ENCODE results near the gene NKTR. TPM values are rescaled to one million over a fixed set of nuclear protein-coding genes. Genes with fewer than 3 reads are reported as not detected.

Gene NKTR
- total RNA-seq, 2 donors from 2014 or later = 54.1 to 63.9 TPM

DNA sequence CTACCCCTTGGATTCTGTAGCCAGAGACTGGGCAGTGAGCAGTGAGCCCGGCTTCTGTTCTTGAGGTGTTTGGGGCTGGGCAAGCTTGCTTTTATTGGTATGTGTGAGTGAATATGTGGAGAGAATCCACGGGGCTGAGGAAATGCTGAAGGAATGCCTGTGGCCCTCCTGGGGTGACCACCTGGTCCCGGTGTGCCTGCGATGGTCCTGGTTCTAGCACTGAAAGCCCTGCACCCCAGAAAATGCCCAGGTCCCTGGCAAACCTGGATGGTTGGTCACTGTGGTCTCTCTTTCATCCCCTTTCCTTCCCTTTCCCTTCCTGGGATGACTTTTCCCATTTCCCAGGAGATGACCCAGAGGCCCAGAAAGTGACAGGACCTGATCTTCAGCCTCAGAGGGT is 57.2 kb downstream of the NKTR start:
- intact Hi-C loops (cut with DNase I, micrococcal nuclease) = no loop called here
- no peak for ATAC-seq
- DNase-seq = no peak

DNA sequence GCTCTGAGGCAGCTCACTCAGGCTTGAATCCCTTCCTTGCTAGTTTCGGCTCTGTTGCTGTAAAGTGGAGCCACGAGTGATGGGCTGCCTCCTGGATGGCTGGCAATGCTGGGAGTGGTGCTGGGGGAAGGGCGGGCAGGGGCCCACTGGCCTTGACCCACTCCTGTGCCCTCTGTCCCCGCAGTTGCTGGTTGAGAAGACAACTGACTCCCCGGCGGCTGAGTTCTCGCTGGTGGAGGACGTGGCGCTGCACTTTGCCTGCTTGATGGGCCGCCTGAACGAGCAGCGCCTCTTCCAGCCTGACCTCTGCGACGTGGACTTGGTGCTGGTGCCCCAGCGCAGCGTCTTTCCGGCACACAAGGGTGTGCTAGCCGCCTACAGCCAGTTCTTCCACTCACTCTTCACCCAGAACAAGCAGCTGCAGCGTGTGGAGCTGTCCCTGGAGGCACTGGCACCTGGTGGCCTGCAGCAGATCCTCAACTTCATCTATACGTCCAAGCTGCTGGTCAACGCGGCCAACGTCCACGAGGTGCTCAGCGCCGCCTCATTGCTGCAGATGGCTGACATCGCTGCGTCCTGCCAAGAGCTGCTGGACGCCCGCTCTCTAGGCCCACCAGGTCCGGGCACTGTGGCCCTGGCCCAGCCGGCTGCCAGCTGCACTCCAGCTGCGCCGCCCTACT is 57.7 kb downstream of the NKTR start:
- intact Hi-C loops (cut with DNase I, micrococcal nuclease) = no loop called here
- DNase-seq (no peak), ATAC-seq (no peak)

DNA sequence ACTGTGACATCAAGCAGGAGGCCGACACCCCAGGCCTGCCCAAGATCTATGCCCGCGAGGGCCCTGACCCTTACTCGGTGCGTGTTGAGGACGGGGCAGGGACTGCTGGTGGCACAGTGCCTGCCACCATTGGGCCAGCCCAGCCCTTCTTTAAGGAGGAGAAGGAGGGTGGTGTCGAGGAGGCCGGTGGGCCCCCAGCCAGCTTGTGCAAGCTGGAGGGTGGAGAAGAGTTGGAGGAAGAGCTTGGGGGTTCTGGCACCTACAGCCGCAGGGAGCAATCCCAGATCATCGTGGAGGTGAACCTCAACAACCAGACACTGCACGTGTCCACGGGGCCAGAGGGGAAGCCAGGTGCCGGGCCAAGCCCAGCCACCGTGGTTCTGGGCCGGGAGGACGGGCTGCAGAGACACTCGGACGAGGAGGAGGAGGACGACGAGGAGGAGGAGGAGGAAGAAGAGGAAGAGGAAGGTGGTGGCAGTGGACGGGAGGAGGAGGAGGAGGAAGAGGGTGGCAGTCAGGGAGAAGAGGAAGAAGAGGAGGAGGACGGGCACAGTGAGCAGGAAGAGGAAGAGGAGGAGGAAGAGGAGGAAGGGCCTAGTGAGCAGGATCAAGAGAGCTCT is 58.4 kb downstream of the NKTR start:
- intact Hi-C loops (cut with DNase I, micrococcal nuclease) = no loop called here
- DNase-seq (no peak), ATAC-seq (no peak)

DNA sequence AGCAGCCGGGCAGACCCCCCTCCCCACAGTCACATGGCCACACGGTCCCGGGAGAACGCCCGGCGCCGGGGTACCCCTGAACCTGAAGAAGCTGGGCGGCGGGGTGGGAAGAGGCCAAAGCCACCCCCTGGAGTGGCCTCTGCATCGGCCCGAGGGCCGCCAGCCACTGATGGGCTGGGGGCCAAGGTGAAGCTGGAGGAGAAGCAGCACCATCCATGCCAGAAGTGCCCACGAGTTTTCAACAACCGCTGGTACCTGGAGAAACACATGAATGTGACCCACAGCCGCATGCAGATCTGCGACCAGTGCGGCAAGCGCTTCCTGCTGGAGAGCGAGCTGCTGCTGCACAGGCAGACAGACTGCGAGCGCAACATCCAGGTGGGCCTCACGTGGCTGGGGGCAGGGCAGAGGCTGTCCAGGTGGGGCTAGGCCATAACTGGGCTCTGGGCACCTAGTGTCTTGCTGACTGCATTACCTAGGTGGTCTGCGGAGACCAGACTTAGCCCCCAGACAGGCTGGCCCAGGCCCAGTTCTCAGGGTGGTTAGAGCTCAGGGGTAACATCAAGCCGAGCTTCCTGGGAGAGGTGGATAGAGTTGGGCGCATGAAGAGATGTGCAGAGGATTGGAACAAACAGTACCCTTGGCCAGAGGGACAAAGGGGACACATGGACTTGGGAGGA is 59.1 kb downstream of the NKTR start:
- no peak for ATAC-seq
- intact Hi-C loops (cut with DNase I, micrococcal nuclease) = no loop called here
- no peak for DNase-seq

DNA sequence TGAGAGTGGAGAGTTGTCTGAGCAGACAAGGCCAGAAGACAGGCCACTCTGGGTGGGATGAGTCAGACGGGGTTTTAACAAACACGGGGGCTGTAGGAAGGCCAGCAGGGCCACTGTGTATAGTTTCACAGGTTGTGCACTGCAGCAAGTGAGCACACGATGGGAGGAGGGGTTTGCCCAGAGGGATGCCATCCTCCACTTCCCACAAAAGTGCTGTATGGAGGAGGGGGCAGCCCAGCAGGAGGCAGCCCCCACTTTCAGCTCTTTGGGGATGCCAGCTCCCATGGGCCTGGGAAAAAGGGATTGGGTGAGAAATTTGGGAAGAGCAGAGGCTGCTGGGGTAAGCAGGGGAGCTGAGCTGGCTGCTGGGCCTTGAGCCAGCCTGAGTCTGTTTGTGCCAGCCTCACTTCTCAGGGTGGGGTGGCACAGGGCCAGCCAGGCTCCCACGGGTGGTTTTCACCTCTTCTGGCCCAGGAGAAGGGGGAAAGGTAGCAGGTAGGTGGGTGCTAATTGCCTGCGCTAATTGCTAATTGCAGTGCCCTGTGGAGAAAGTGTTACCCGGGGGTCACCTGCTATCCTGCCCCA is 59.7 kb downstream of the NKTR start:
- ATAC-seq (no peak), DNase-seq (no peak)
- intact Hi-C loops (cut with DNase I, micrococcal nuclease) = no loop called here

DNA sequence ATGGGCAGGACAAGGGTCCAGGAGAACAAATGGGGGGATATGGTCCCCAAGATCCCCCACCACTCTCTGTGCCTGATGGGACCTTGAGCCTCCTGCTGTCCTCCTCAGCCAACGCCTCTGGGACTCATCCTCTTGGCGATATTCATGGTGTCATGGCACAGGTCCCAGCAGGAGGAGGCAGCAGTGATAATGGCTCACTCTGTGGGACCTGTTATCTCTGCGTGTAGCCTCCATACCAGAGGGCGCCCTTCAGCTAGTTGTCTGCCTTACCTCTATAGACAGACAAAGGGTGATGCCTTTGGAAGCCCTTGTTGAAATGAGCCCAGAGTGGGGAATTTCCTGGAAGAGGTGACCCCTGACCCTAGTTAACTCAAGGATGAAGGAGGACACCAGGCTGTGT is 60.4 kb downstream of the NKTR start:
- no peak for DNase-seq
- intact Hi-C loops (cut with DNase I, micrococcal nuclease) = no loop called here
- no peak for ATAC-seq

DNA sequence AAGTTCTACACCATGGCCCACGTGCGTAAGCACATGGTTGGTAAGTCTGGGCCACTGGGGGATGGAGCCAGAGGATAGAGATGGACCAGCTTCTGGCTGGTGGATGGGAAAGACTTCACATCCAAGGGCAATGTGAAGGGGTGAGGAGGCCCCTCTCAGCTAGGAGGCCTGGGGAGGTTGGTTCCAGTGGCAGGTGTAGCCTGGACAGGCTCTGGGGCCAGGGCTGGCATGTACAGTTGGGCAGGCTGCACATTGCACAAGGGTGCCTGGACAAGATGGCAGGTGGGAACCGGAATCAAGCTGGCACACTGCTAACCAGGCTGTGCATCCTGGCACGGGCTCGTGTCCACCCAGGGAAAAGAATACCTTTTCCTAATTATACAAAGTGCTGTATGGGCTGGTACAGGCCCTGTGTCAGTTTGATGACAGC is 61.1 kb downstream of the NKTR start:
- intact Hi-C loops (cut with DNase I, micrococcal nuclease) = no loop called here
- ATAC-seq = no peak
- DNase-seq = no peak

DNA sequence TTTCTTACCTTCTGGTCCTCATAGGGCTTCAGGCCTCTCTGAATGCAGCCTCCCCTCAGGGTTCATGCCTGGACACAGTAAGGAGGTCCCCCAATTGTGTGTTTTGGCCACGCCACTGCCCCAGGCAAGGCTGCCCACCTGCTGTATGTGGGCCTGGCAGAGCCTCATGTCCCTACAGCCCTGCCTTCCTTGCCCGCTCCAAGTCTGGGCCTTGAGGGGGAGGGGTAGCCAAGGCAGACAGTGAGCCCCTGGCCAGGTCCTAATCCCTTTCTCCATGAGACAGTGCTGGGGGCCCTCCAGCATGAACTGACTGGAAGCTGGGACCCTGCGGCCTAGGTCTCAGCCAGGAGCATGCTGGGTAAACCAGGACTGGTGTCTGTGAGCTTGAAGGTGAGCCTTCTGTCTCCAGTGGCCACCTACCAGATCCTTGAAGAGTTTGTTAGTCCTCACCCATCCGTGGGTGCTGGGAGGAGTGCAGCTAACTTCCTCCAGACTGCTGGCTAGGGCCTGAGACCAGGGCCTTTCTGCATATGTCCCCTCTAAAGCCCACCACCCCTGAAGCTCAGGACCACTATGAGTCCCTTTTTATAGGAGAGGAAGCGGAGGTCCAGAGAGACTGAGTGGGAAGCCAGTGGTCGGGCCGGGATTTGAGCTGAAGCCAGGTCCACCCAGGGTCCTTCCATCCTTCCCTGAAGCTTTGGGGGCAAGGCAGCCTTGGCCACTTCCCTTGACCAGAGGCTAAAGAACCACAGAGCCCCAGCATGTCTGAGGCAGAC is 61.7 kb downstream of the NKTR start:
- DNase-seq = no peak

DNA sequence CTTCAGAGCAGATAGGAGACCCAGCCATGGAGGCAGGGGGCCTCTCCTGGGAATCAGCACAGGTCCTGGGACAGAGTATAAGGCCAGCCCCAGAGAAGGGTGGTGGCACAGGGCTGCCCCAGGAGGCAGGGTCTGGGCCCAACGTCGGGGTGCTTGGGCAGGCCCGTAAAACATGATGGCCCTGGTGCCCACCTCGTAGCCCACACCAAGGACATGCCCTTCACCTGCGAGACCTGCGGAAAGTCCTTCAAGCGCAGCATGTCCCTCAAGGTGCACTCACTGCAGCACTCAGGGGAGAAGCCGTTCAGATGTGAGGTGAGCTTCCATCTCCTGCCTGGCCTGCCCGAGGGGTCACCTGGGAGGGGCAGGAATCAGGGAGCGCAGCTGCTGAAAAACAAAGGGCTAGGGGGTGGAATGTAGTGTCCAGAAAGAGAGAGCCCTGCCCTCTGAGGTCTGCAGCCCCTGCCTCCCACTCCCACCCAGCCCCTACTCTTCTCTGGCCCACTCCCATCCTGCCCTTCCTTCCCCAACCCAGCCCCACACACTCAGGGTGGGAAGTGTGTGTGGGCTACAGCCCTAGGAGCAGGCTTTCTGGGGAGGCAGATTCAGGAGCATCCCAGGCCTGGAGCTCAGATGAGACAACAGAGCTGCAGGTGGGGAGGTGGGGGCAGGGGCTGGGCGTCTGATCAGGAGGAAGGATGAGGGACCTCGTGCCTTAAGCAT is 62.5 kb downstream of the NKTR start:
- DNase-seq = no peak
- intact Hi-C loops (cut with DNase I, micrococcal nuclease) = no loop called here

More for the DNA sequence above, 61.7 kb downstream of the NKTR start:
- ATAC-seq = no peak
- intact Hi-C loops (cut with DNase I, micrococcal nuclease) = no loop called here

DNA sequence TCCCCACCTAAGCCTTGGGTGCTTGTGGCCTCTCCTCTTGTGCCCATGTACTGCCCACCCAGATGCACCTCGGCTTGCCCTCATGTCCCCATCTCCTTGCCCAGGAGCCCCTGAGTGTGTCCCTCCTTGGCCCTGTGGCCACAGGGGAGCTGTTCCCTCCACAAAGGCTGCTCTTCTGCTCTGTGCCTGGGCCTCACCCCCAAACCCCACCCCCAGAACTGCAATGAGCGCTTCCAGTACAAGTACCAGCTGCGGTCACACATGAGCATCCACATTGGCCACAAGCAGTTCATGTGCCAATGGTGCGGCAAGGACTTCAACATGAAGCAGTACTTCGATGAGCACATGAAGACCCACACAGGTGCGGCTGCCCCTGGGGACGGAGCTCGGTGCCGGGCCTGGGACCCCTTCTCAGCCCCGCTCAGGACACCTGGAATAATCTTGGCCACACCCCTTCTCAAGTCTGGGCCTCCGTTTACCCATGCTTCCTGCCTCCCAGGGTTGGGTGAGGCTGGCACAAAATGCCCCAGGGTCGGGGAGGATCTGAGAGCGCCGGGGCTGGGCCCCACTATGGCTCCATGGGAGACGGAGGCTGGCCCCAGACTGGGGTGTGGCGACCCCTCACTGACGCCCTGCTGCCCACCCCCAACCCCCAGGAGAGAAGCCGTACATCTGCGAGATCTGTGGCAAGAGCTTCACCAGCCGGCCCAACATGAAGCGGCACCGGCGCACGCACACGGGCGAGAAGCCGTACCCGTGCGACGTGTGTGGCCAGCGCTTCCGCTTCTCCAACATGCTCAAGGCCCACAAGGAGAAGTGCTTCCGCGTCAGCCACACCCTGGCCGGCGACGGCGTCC is 63.3 kb downstream of the NKTR start:
- intact Hi-C loops (cut with DNase I, micrococcal nuclease) = no loop called here
- ATAC-seq (peak; percentile 70), DNase-seq (no peak)

More for the DNA sequence above, 62.5 kb downstream of the NKTR start:
- no peak for ATAC-seq

DNA sequence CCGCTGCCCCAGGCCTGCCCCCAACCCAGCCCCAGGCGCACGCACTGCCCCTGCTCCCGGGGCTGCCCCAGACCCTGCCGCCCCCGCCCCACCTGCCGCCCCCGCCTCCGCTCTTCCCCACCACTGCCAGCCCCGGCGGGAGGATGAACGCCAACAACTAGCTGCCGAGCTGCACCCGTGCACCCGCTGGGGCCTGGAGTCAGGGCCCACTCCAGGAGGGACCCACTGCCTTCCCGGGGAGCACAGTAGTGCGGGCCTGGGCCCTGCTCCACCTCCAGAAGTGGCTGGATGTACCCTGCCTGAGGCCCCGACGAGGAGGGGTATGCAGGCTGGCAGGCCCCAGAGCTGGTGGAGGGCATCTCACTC is 63.9 kb downstream of the NKTR start:
- ATAC-seq = no peak
- intact Hi-C loops (cut with DNase I, micrococcal nuclease) = no loop called here

DNA sequence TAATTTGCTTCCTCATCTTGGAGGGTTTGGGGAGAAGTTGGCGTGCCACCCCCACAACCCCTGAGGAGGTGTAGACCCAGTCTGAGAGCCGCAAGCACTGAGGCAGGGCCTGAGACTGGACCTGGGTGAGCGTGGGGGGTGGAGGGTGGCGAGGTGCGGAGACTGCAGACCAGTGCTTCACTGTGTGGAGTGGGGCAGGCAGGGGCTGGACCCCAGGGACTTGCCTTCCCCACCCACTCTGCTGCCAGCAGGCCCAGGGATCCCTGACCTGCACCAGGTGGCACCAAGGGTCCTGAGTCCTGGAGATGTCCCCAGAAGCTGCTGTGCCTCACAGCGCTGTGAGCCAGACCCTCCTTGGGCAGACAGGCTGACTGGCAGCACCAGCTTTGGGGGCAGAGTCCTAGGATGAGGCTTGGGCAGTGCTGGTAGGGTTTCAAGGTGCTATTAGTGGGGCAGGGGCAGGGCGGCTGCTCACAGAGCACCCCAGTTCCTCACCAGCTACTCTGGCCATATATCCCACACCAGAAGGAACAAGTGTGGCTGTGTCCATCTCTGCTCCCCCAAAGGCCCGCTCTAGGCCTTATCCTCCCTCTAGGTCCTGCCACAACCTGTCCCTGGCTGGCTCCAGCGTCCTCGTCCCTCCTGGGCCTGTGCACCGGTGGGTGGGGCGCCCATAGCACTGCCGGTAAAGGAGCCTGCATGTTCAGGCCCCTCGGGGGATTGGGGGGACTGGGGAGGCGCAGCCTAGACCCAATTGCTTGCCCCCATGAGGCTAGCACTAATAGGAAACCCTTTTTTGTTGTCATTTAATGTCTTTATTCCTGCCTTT is 64.8 kb downstream of the NKTR start:
- intact Hi-C loops (cut with DNase I, micrococcal nuclease) = no loop called here
- ATAC-seq = no peak
- DNase-seq = no peak

More for the DNA sequence above, 63.9 kb downstream of the NKTR start:
- no peak for DNase-seq

DNA sequence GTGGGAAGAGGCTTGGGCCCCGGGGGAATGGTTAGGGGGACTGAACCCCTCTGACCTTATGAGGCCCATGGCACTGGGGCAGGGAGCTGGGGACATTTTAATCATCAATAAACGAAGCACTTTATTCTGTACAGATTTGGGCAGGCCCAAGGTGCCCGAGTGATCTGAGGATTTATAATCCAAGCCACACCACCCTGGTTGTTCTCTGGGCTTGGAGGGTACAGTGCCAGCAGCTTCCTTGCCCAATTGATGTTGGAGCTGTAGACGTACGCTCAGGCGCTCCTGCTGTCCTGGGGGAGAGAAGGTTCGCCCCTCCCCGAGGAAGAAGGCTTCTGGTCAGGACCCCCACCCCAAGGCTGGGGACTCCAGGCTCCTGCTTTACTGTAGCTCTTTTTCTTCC is 65.5 kb downstream of the NKTR start:
- ATAC-seq (no peak), DNase-seq (no peak)
- intact Hi-C loops (cut with DNase I, micrococcal nuclease) = no loop called here

DNA sequence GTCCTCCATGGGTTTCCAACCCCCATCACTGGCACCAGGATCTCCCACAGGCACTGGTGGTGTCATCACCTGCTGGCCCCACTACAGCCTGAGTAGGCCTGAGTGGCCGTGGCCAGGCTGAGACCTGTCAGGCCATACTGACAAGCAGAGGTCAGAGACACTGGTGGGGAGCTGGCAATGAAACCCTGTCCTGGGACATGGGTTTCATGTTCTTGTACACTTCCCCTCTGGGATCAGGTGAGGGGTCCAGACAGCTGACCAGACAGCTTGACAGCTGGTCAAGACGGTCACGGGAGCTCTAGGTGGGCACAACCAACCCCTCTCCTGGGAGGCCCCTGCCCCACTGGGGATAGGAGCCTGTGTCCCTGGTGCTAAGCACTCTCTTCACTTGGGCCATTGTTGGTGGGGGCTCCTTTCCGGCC is 66.1 kb downstream of the NKTR start:
- no peak for ATAC-seq
- DNase-seq = no peak
- intact Hi-C loops (cut with DNase I, micrococcal nuclease) = no loop called here

DNA sequence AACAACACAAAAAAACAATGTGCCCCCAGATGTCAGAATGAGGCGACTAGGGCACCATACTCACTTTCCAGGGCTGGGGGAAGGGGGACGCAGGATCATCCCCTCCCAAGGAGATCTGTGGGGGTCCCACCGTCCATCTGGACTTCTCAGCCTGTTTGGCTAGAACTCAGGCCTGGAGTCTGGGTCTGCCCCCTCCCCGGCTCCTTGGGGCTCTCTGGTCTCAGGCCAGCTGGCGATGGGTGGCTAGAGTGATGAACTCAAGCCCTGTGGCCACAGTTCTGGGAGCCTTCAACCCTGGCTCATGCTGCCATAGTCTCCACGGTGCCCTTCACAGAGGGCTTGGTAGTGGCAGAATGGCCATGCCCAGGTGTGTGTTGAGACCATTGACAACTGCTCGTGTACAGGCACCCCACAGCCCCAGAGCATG is 66.6 kb downstream of the NKTR start:
- intact Hi-C loops (cut with DNase I, micrococcal nuclease) = no loop called here
- ATAC-seq (no peak), DNase-seq (no peak)

DNA sequence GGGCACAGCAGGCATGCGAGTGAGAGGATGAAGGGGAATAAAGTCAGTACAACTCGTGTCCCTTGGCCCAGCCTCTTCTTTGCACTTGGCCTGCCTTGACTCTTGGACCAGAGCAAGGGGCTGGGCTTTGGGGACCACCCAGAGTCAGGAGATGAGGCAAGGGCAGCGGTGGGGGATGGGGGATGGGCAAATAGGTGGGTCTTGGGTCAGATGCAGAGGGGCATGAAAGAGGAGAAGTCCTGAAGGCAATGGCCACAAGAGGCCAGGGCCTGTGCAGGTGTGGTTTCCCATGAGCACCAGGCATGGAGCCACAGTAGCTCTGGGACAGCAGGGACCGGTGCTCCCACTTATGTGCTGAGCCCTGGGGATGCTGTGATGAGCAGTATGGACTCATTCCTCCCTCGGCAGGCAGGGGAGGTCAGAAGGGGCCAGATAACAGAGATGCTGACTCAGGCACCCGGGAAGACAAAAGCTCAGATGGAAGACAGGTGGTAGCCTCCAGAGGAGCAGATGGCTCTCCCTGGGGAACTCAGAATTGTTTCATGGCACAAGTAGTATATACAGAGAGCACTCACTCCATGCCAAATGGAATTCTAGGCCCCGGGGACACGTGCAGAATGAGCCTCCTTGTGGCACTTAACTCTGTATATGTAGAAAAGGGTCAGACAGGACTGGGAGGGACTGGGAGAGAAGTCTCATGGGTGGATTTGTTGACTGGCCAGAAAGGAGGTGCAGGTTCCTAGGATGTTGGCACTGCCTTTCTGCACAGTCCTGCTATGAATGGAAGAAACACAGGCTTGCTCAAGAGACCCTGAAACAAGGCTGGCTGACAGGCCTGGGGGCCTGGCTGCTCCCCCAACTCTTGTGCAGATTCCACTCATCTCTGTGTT is 67.3 kb downstream of the NKTR start:
- intact Hi-C loops (cut with DNase I, micrococcal nuclease) = no loop called here
- no peak for ATAC-seq

More for the DNA sequence above, 67.3 kb downstream of the NKTR start:
- peak in 1 of 2 donors; percentile 19 for DNase-seq

All from left colon (tissue), 2 donors.